Prostate gland (tissue), 2 donors: ENCODE results near the gene SPATS2. TPM values are rescaled to one million over a fixed set of nuclear protein-coding genes. Genes with fewer than 3 reads are reported as not detected.

Experiments used
- DNase-seq: peaks from one replicate; pipeline ENCODE4 v3.0.0-alpha.2; 2019; ENCODE audit warnings: low spot score
- H3K27ac ChIP-seq, 2 donors: fragments of 200-600 bp; sonication (generic); 2 replicates each; pipeline ENCODE4 v1.5.1; 2017 to 2019
- H3K27me3 ChIP-seq: fragments of 200-600 bp; sonication (generic); replicated peaks from 2 replicates; pipeline ENCODE4 v1.5.1; 2019; ENCODE audit not compliant: insufficient read depth
- H3K36me3 ChIP-seq, 2 donors: fragments of 200-600 bp; sonication (generic); 1 replicate in 1 of 2; 2 replicates in 1 of 2; pipeline versions ENCODE4 v1.5.1 to v1.8.1; 2017 to 2019
- H3K4me1 ChIP-seq: fragments of 200-600 bp; sonication (generic); replicated peaks from 2 replicates; pipeline ENCODE4 v1.5.1; 2019
- H3K4me3 ChIP-seq, 2 donors: fragments of 200-600 bp; sonication (generic); 2 replicates each; pipeline ENCODE4 v1.5.1; 2017 to 2019
- H3K9me3 ChIP-seq: fragments of 200-600 bp; sonication (generic); 2 replicates; pipeline ENCODE4 v1.5.1; 2017
- CTCF ChIP-seq, 4 experiments: fragments of 200-600 bp in 2 of 4; fragments of 450-650 bp in 2 of 4; sonication (generic) in 2 of 4; IDR thresholded peaks; 1 replicate in 3 of 4; 2 replicates in 1 of 4; pipeline ENCODE4 v1.5.1; 2016 to 2019; ENCODE audit warnings: antibody characterized with exemption in 4 of 4, mild to moderate bottlenecking in 2 of 4, moderate library complexity in 2 of 4
- POLR2A ChIP-seq: fragments of 450-650 bp; IDR thresholded peaks from one replicate; pipeline ENCODE4 v1.6.1; 2016; ENCODE audit warnings: antibody characterized with exemption, mild to moderate bottlenecking
- POLR2AphosphoS5 ChIP-seq: sonication (generic); formaldehyde crosslinking; IDR thresholded peaks from one replicate; pipeline ENCODE4 v1.6.1; 2017; ENCODE audit warnings: antibody characterized with exemption
- WGBS: methylation state at CpG from one replicate; pipeline ENCODE4 v1.1.5; 2018; 5-methylcytosine and 5-hydroxymethylcytosine counted together
- intact Hi-C: fragments of 100-400 bp; cut with DNase I; formaldehyde crosslinking; loops from one replicate; pipeline ENCODE4 v1.14.2; 2022
- total RNA-seq, 2 donors: library from RNA; depleted of rRNA; stranded (reverse); fragments of >200 nt; gene quantifications; one replicate each; pipeline ENCODE4 v1.1.0, GENCODE V29; 2016

Gene SPATS2
- total RNA-seq, 2 donors from 2014 or later, result 30.1 to 34.2 TPM

DNA sequence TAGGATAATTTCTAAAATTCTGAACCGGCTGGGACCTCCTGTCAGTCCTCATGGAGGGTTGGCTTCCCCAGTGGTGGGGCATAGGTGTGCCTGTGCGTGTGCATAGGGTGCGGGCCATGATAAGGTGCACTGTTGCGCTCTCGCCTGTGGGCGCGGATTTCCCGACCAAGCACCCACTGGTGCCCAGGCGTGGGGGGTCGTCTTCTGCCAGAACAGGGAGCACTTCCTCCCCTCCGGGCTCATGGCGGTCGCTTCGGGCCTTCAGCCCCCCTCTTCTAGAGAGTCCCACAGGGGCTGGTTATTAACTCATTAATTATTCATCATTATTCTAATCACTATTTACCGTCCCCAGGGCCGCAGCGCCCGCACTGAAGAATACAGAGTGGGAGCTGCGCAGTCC is 33.0 kb upstream of the SPATS2 start:
- Histone ChIP-seq H3K4me3 (no peak overlapping the region), H3K9me3 (no peaks in the 10 kb centered on the region), H3K27ac (no peak overlapping the region), H3K27me3 (peaks cover 12% of the 10 kb centered on the region), H3K4me1 (peaks cover 4% of the 10 kb centered on the region), H3K36me3 (no peaks in the 10 kb centered on the region)
- intact Hi-C loops, result loop anchor here (5.0 kb wide), 2 partner anchors 37 to 178 kb away; partner anchors contain the start of gene PRPH
- no peak for TF ChIP-seq POLR2A
- TF ChIP-seq POLR2AphosphoS5, result no peak
- no peak for TF ChIP-seq CTCF (IDR thresholded peaks at IDR 0.05)
- no peak for DNase-seq
- WGBS, result 69% methylated on average over 19 of the region's 19 CpGs

GRCh38 chr12:49334681-49335080 is 32.6 kb upstream of the SPATS2 start:
- H3K4me1 ChIP-seq, result peaks cover 4% of the 10 kb centered on the region
- no peaks in the 10 kb centered on the region for H3K9me3 ChIP-seq
- DNase-seq, result no peak
- intact Hi-C loops, result loop anchor here (5.0 kb wide), 2 partner anchors 37 to 178 kb away; partner anchors contain the start of gene PRPH
- peaks cover 12% of the 10 kb centered on the region for H3K27me3 ChIP-seq
- 75% methylated on average over 12 of the region's 12 CpGs for WGBS
- no peak overlapping the region for H3K27ac ChIP-seq
- H3K36me3 ChIP-seq, result no peaks in the 10 kb centered on the region
- TF ChIP-seq CTCF (IDR thresholded peaks at IDR 0.05) (no peak), POLR2A (no peak), POLR2AphosphoS5 (no peak)
- H3K4me3 ChIP-seq, result no peak overlapping the region

GRCh38 chr12:49335118-49335954 is 31.9 kb upstream of the SPATS2 start:
- no peak for DNase-seq
- Histone ChIP-seq H3K4me3 (no peak overlapping the region), H3K9me3 (no peaks in the 10 kb centered on the region), H3K27me3 (peaks cover 12% of the 10 kb centered on the region), H3K4me1 (peaks cover 4% of the 10 kb centered on the region), H3K27ac (no peak overlapping the region), H3K36me3 (no peaks in the 10 kb centered on the region)
- TF ChIP-seq POLR2A (no peak), POLR2AphosphoS5 (no peak), CTCF (IDR thresholded peaks at IDR 0.05) (no peak)
- intact Hi-C loops, result no loop called here
- 83% methylated on average over 16 of the region's 16 CpGs for WGBS

GRCh38 chr12:49335955-49336644 is 31.2 kb upstream of the SPATS2 start:
- no peaks in the 10 kb centered on the region for H3K36me3 ChIP-seq
- intact Hi-C loops, result no loop called here
- H3K9me3 ChIP-seq, result no peaks in the 10 kb centered on the region
- WGBS, result 35% methylated on average over 28 of the region's 72 CpGs
- DNase-seq, result no peak
- peaks cover 4% of the 10 kb centered on the region for H3K4me1 ChIP-seq
- no peak overlapping the region for H3K4me3 ChIP-seq
- H3K27ac ChIP-seq, result no peak overlapping the region
- TF ChIP-seq POLR2AphosphoS5 (no peak), CTCF (IDR thresholded peaks at IDR 0.05) (no peak), POLR2A (no peak)
- peaks cover 12% of the 10 kb centered on the region for H3K27me3 ChIP-seq
